Measurements from ENCODE around the gene FOXD2.

Gene FOXD2

GRCh38 chr1:47424336-47424982, 13.4 kb upstream of the FOXD2 start:
- Histone ChIP-seq H3K27ac (no peak overlapping the region), H3K4me3 (ENCODE audit: low read depth, low read length) (no peak overlapping the region), H3K36me3 (replicated peaks) (no peaks in the 10 kb centered on the region), H3K27me3 (replicated peaks) (no peaks in the 10 kb centered on the region)
- DNase-seq: peak; percentile 39
- peak; percentile 89 for TF ChIP-seq CTCF (IDR thresholded peaks at IDR 0.05; ENCODE audit: low read depth, low read length, missing control alignments)
- in situ Hi-C loops (cut with HindIII; ENCODE audit: low pct_ligation_motif_present, low sequenced_read_pairs): no loop called here

GRCh38 chr1:47431534-47431933, 6.3 kb upstream of the FOXD2 start:
- peak; percentile 68 for DNase-seq
- Histone ChIP-seq H3K27me3 (replicated peaks) (no peaks in the 10 kb centered on the region), H3K4me3 (ENCODE audit: low read depth, low read length) (no peak overlapping the region), H3K27ac (peak overlapping the region; percentile 7), H3K36me3 (replicated peaks) (no peaks in the 10 kb centered on the region)
- no peak for TF ChIP-seq CTCF (IDR thresholded peaks at IDR 0.05; ENCODE audit: low read depth, low read length, missing control alignments)
- in situ Hi-C loops (cut with HindIII; ENCODE audit: low pct_ligation_motif_present, low sequenced_read_pairs): no loop called here

GRCh38 chr1:47432071-47433036, 5.5 kb upstream of the FOXD2 start:
- H3K36me3 ChIP-seq (replicated peaks): no peaks in the 10 kb centered on the region
- H3K27ac ChIP-seq: peak overlapping the region; percentile 20
- TF ChIP-seq CTCF (IDR thresholded peaks at IDR 0.05; ENCODE audit: low read depth, low read length, missing control alignments): peak; percentile 90
- in situ Hi-C loops (cut with HindIII; ENCODE audit: low pct_ligation_motif_present, low sequenced_read_pairs): no loop called here
- H3K4me3 ChIP-seq (ENCODE audit: low read depth, low read length): peak overlapping the region; percentile 26
- H3K27me3 ChIP-seq (replicated peaks): no peaks in the 10 kb centered on the region
- DNase-seq: peak; percentile 85

GRCh38 chr1:47433037-47433421, 4.8 kb upstream of the FOXD2 start:
- no peak overlapping the region for H3K27ac ChIP-seq
- TF ChIP-seq CTCF (IDR thresholded peaks at IDR 0.05; ENCODE audit: low read depth, low read length, missing control alignments): no peak
- no peaks in the 10 kb centered on the region for H3K36me3 ChIP-seq (replicated peaks)
- peaks cover 1% of the 10 kb centered on the region for H3K27me3 ChIP-seq (replicated peaks)
- in situ Hi-C loops (cut with HindIII; ENCODE audit: low pct_ligation_motif_present, low sequenced_read_pairs): no loop called here
- DNase-seq: no peak
- H3K4me3 ChIP-seq (ENCODE audit: low read depth, low read length): no peak overlapping the region

- H3K27ac ChIP-seq: no peak overlapping the region
- H3K27me3 ChIP-seq (replicated peaks): peaks cover 4% of the 10 kb centered on the region
- no peak for TF ChIP-seq CTCF (IDR thresholded peaks at IDR 0.05; ENCODE audit: low read depth, low read length, missing control alignments)
- DNase-seq: no peak
- no peaks in the 10 kb centered on the region for H3K36me3 ChIP-seq (replicated peaks)
- no peak overlapping the region for H3K4me3 ChIP-seq (ENCODE audit: low read depth, low read length)
- in situ Hi-C loops (cut with HindIII; ENCODE audit: low pct_ligation_motif_present, low sequenced_read_pairs): no loop called here
These were observed 4.3 kb upstream of the FOXD2 start for GRCh38 chr1:47433477-47434050.

All from brain microvascular endothelial cell (primary cell).